HG03469 (cell line): Measurements from ENCODE around the gene KIAA0586.

Experiments
- ATAC-seq: cut with Tn5 transposase; IDR thresholded peaks from one replicate; pipeline ENCODE4 v1.9.1; 2021; ENCODE audit warnings: mild to moderate bottlenecking, moderate library complexity, moderate number of reproducible peaks; ENCODE audit not compliant: unreplicated experiment

Gene KIAA0586

DNA sequence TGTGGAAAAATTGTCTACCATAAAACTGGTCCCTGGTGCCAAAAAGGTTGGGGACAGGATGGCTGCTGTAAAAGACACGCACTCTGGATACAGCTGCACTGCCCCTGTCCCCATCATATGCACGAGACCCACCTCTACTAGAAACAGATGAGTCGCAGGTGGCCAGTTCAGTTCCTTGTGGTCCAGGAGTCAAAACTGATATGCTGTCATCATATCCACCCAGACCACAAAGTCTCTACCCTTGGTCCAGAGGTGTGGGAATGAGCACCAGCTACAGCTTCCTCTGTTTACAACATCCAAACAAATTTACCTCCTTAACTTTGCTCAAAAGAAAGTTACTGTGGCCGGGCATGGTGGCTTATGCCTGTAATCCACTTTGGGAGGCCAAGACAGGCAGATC, 166.5 kb downstream of the KIAA0586 start:
- no peak for ATAC-seq

DNA sequence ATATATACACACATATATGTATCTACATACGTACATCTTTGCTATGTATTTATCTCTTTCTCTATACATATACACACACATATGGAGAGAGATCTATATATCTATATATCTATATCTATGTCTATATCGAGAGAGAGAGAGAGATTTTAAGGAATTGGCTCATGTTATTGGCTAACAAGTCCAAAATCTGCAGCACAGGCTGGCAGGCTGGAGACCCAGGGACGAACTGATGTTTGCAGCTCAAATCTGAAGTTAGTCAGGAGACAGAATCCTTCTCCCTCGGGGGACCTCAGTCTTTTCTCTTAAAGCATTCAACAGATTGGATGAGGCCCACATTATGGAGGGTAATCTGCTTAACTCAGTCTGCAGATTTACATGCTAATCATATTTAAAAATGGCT, 169.5 kb downstream of the KIAA0586 start:
- no peak for ATAC-seq

DNA sequence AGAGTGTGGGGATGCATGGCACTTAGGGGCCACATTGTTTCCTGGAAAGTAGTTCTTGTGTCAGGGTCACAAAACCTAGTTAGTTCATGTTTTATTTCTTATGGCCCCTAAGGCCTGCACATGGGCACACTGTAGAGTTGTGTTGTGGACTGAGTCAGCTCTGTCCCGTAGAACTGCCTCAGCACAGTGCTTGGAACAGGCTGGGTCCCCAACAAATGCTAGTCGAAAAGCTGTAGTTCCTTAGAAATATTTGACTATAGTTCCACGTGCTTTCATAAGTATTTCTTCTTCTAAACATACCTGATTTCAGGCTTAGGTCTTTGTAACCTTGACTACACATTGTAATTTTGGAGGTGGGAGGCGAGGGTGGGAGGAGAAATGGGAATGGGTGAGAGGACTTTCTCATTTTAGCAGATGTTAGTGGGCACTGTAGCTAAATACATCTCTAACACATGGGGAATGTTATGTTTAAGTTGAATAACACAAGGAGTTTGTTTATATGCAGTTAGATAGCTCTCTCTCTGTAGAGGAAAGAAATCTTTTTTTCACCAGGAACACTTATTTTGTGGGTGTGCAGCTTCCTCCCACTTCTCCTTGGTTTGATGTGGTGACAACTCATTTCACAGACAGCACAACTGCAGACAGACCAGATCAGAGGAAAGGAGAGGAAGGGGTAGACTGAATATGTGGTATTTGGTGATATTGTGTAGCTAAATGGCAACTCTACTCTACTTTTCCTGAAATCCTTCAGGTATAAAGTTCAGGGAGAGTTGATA, 170.7 kb downstream of the KIAA0586 start:
- ATAC-seq: no peak

DNA sequence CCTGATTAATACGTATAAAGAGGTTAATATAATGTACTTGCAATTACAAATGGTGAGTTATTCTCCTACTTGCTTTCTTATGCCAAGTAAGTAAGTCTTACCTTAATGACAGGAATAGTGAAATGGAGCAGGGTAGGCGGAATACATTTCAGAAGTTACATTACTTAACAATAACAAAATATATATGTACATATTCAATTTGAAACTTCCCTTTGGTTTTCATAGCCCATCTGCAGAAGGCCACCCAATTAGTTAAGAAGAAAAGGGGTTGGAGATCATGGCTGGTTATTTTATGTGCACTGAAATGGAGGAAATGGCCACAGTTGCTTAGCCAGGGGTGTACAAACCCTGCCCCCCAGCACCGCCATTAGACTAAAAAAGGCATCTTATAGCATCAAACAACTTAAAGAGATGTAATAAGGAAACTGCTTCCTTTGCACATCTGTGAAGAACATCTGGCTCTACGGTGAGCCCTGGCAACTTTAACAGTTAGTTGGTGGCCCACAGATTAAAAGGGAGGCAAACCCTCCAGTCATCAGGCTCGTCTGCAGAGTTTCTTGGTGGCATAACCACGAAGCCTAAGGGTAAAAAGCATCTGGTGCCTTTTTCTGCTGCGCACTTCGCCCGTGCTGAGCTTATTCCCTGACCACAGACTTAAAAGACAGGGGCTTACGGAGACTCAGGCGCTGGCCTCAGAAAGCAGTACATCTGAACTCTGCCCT, 171.4 kb downstream of the KIAA0586 start:
- no peak for ATAC-seq

DNA sequence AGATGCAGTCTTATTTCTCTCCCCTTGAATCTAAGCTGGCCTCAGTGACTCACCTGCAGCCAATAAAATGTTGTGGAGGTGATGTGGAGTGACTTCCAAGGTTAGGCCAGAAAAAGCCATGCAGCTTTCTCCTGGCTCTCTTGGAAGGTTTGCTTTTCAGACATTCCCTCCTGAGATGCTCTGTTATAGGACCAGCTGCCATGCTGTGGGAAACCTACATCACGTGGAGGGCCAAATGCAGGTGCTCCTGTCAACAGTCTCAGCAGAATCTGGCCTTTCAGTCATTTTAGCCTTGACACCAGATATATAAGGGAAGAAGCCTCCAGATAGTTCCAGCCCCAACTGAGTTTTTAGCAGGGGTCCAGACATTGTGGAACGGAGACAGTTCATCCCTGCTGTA, 172.2 kb downstream of the KIAA0586 start:
- no peak for ATAC-seq
